Mucosa of descending colon (tissue), 3 donors: ENCODE data around the gene COX15. TPM values are rescaled to one million over a fixed set of nuclear protein-coding genes. Genes with fewer than 3 reads are reported as not detected.
A peak's percentile ranks its signal among the peaks of the same experiment; 100 is the strongest.

Source experiments
- ATAC-seq: fragments of 200-7000 bp; cut with Tn5 transposase; one replicate; pipeline ENCODE4 v1.9.1; 2020; ENCODE audit warnings: mild to moderate bottlenecking, moderate library complexity
- DNase-seq, 3 donors: peaks; one replicate each; pipeline ENCODE4 v3.0.0-alpha.2; 2020
- H3K36me3 ChIP-seq: fragments of 200-600 bp; one replicate; pipeline ENCODE4 v1.8.0; 2021; ENCODE audit warnings: low read depth, mild to moderate bottlenecking
- H3K4me1 ChIP-seq: fragments of 200-600 bp; one replicate; pipeline ENCODE4 v1.8.0; 2021; ENCODE audit warnings: low read depth, mild to moderate bottlenecking
- H3K4me3 ChIP-seq: fragments of 200-600 bp; one replicate; pipeline ENCODE4 v1.8.0; 2021; ENCODE audit warnings: mild to moderate bottlenecking
- H3K9me3 ChIP-seq: fragments of 200-600 bp; one replicate; pipeline ENCODE4 v1.8.0; 2021; ENCODE audit warnings: mild to moderate bottlenecking
- CTCF ChIP-seq: fragments of 200-600 bp; IDR thresholded peaks from one replicate; pipeline ENCODE4 v1.8.0; 2022; ENCODE audit warnings: antibody characterized with exemption, mild to moderate bottlenecking
- intact Hi-C, 2 donors: fragments of 100-400 bp; cut with DNase I in 1 of 2; cut with micrococcal nuclease in 1 of 2; formaldehyde crosslinking; loops; one replicate each; pipeline versions ENCODE4 v1.11.0 to v1.11.1; 2022; cut with DNase I, micrococcal nuclease
- total RNA-seq, 3 donors: library from RNA; stranded (reverse); fragmentation: NEBNext Ultra II Directional in 2 of 3; extraction: Animal tissue kit (Norgen Biotek cat#: 25700) in 2 of 3; gene quantifications; one replicate each; pipeline versions ENCODE4 v1.2.1 to v1.2.4, GENCODE V29; 2021 to 2023
- donor health status: DM: no; HTN: no; CAD: no; lungs with moderate emphysema.
- donor health status: DM: no; HTN: no; CAD: no.
- donor health status: DM: no; HTN: yes; CAD: no.

COX15 gene
- total RNA-seq, 3 donors from 2014 or later = 34.0 to 51.3 (median 46.1) TPM

DNA sequence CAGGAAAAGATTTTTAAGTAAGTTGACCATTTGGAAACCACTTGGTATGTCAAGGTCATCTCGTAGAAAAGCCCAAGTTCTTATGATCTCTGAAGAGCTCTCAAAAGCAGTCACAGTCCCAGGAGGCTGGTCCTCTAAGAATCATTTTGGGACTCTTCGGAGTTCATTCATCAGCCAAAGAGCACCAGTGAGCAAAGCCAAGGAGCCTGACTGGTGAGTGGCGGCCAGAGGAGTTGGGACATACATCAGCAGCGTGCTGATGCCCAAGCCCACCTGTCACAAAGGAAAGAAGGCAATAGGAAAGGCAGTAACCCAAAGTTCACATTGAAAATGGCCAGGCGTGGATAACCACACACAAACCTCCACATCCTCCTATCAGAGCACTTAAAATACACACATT lies 17.5 kb downstream of the COX15 start:
- Histone ChIP-seq H3K9me3 (no peaks in the 10 kb centered on the region), H3K4me1 (no peaks in the 10 kb centered on the region), H3K4me3 (no peak overlapping the region), H3K36me3 (no peaks in the 10 kb centered on the region)
- intact Hi-C loops = no loop called here
- ATAC-seq = no peak
- DNase-seq = no peak
- TF ChIP-seq CTCF = no peak

DNA sequence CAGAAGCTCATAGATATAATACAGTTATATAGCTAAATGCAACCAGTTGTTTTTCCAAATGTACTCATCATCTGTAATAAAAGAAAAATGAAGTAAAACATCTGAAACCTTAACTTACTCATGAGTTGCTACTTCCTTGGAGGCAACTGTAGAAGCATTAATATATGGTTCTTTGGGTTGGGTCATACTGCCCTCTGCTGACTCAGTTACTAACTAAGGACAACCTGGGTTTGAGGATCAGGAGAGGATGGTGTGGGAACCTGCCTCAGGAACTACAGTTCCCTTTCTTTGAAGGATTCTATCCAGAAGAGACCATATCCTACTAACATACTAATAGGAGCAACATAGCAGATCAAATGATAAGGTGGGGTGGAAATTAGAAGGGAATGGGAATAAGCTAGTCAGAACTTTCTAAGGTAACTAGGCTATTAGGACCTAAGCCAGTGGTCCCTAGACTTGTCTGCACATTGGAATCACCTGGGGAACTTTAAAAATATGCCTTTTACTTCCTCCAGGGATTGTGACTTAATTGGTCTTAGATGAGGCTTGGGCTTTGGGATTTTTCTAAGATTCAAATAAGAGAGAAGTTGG lies 20.7 kb downstream of the COX15 start:
- H3K4me1 ChIP-seq = no peaks in the 10 kb centered on the region
- H3K9me3 ChIP-seq = no peaks in the 10 kb centered on the region
- TF ChIP-seq CTCF = peak; percentile 40
- intact Hi-C loops = no loop called here
- no peaks in the 10 kb centered on the region for H3K36me3 ChIP-seq
- no peak overlapping the region for H3K4me3 ChIP-seq
- peak; percentile 81 for ATAC-seq
- DNase-seq = peak in 1 of 3 donors; percentile 81

GRCh38 chr10:99709480-99710229 lies 22.3 kb downstream of the COX15 start:
- H3K4me1 ChIP-seq = no peaks in the 10 kb centered on the region
- intact Hi-C loops = loop anchor here in 1 of 2 donors (10.0 kb wide), 1 partner anchor 75 kb away; no protein-coding TSS in a partner anchor
- no peaks in the 10 kb centered on the region for H3K36me3 ChIP-seq
- DNase-seq (no peak), ATAC-seq (peak; percentile 19)
- H3K9me3 ChIP-seq = no peaks in the 10 kb centered on the region
- TF ChIP-seq CTCF = no peak
- no peak overlapping the region for H3K4me3 ChIP-seq

DNA sequence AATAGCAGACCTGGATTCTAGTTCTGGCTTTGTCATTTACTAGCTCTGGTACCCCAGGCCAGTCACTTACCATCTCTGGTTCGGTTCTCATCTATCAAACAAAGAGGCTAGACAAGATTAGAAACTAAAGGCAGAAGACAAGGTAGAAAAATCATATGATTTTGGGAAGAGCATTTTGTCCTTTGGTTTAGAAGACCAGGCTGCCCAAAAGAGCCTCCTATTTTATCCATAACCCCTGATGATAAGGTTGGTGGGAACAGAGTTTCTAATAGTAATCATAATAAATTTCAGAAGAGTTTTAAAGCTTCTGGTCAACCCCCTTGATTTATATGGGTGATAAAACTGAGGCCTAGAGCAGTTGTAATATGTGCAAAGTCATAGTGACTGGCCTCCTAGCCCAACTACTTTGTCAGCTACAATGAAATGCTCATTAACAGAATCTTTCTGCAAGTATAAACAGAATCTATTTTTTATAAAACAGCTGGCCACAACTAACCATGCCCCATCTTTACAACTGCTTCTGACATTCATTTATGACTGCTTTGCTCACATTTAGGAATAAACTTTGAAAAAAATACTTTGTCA lies 23.4 kb downstream of the COX15 start:
- H3K4me1 ChIP-seq = no peaks in the 10 kb centered on the region
- TF ChIP-seq CTCF = no peak
- ATAC-seq (no peak), DNase-seq (no peak)
- H3K9me3 ChIP-seq = no peaks in the 10 kb centered on the region
- H3K4me3 ChIP-seq = no peak overlapping the region
- intact Hi-C loops = loop anchor here in 1 of 2 donors (10.0 kb wide), 1 partner anchor 74 kb away; no protein-coding TSS in a partner anchor
- H3K36me3 ChIP-seq = no peaks in the 10 kb centered on the region

- no peaks in the 10 kb centered on the region for H3K4me1 ChIP-seq
- no peaks in the 10 kb centered on the region for H3K9me3 ChIP-seq
- H3K36me3 ChIP-seq = no peaks in the 10 kb centered on the region
- intact Hi-C loops = loop anchor here in 1 of 2 donors (10.0 kb wide), 1 partner anchor 66 kb away; no protein-coding TSS in a partner anchor
- no peak for TF ChIP-seq CTCF
- ATAC-seq = no peak
- DNase-seq = no peak
- H3K4me3 ChIP-seq = no peak overlapping the region
Observed at GRCh38 chr10:99700649-99701048, 31.3 kb downstream of the COX15 start.
